Measurements from ENCODE around the gene CHRD.

The CHRD gene

DNA sequence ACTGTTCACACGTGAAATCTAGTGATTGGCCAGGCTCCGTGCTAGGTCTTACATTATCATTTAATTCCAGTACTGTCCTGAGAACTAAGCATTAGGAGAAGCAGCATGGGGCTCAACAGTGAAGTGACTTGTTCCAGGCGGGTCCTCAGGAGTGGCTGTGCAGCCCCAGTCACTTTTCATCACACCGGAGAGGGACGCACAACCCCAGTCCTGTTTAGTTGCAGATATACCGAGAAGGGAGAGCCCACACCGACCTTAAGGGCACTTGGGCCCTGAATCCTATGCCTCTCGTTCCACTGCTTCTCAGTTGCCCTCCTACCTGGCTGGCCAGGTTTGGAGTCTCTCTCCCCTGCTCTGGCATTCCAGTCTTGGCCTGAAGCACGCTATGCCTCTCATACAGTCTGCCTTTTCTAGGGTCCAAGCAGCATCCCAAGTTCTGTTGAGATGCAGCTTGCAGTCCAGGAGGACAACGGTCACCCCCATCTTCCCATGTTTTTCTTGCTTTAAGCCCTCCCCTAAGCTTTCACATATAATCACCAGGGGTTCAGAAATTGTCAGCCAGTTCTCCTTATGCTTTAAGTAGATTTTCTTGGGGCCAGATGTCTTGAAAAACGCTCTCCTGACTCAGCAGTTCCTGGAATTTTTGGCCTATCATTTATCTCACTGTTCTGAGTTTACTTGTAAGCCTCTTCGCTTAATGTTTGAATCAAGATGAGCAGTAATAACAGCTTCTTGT lies 32.4 kb upstream of the CHRD start:
- FAIRE-seq = no peak

DNA sequence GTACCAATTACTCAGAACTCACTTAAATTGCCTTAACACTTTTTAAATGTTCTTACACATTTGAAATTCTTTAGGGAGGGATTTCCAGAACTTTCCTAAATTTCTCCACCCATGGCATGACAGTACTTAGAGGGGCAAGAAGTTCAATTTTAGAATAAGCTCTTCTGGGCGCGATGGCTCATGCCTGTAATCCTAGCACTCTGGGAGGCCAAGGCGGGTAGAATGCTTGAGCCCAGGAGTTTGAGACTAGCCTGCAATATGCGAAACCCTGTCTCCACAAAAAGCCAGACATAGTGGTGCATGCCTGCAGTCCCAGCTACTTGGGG lies 31.8 kb upstream of the CHRD start:
- FAIRE-seq = no peak

DNA sequence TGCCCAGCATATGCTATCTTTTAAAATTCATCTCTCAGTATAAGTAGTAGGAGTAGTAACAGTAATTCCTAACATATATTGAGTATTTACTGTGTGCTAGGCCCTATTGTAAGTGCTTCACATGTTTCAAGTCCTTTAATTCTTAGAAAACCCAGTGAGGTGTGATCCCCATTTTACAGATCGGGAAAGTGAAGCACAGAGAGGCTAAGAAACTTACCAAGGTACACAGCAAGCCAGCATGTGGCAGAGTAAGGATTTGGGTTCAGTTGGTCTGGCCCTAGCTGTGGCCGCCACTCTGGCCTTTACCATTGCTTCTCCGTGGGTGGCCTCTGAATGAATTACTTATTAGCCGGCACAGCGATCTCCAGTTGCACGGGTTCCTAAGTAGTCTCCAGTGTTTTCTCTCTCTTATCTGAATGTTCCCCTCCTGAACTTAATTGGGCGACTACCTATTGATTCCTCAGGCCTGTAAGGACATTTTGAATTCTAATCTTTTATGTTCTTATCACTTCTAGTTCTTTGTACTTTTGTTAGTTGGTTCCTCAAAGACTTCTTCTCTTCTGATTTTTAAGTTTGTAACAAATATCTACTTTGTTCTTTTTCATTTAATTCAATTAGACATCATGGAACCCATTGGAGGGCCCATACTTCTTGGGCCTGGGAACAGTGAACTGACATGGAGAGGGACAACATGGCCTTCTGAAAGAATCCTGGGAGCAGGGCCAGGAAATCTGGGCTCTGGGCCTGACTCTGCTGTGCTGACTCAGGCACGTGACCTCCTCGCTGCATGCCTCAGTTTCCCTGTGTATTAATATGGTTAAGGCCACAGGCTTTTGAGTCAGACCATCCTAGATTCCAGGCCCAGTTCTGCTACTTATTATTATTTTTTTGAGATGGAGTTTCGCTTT lies 30.0 kb upstream of the CHRD start:
- FAIRE-seq = no peak

DNA sequence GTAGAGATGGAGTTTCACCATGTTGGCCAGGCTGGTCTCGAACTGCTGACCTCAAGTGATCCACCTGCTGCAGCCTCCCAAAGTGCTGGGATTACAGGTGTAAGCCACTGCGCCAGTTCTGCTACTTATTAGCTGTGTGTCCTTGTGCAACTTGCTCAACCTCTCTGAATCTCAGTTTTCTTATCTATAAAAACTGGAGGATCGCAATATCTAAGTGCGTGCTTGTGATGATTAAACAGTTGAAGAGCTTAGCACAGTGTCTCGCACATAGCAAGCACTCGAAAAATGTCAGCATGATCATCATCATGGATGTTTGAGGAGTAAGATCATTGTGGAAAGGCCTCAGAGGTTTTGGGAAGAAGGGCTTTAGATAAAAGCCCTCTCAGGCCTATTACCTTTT lies 29.2 kb upstream of the CHRD start:
- no peak for FAIRE-seq

DNA sequence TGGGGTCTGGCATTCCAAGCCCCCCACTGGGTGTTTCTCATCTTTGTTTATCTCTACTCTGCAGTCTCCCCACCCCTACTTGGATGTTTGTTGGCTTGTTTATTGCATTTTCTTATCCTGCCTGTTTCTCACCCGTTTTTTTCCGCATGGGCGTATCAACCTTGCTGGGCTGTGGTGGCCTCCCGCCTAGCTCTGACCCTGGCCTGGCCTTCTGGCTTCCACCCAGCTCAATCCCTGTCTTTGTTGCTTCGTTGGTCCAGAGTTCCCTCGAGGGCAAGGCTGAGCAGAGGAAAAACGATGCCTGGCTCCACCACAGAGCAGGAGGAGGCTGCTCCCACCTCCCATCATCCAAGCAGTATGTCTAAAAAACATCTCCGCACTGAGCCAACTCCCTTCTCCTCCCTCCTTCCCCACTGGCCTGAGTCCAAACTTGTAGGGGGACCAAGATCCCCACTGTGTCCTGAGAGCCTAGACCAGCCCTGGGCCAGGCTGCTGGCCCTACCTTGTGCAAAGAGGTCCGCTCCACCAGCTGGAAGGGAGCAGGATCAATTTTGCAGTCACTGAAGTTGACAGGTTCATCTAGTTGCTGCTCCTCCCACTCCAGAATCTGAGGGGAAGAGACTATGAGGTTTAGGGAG lies 28.2 kb upstream of the CHRD start:
- FAIRE-seq = no peak

DNA sequence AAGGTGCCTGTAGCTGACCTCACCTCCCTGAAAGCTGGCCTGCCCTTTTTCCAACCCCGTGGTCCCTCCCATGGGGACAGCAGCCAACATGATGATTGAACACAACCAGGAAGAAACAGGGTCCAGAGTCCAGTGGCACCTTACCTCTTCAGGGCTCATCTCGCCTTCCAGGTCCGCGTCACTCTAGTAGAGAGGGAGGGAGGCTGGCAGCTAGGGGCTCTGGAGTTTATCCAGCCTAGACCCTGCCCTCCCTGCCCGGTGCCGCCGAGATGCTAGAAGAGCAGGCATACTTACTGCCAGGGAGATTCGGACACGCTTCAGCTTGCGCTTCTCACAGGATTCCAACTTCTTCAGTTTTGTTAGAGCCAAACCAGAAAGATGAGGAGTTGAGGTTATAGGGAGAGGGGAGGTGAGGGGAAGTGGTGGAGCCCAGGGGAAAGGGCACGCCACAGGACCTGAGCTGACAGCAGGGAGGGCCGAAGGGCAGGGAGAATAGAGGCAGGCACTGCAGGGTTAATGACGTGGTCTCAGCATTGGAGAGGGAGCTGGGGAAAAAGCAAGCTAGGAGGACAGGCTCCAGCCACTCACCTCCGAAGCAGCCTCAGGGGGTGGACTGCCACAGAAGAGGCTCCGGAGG lies 27.6 kb upstream of the CHRD start:
- FAIRE-seq = no peak

DNA sequence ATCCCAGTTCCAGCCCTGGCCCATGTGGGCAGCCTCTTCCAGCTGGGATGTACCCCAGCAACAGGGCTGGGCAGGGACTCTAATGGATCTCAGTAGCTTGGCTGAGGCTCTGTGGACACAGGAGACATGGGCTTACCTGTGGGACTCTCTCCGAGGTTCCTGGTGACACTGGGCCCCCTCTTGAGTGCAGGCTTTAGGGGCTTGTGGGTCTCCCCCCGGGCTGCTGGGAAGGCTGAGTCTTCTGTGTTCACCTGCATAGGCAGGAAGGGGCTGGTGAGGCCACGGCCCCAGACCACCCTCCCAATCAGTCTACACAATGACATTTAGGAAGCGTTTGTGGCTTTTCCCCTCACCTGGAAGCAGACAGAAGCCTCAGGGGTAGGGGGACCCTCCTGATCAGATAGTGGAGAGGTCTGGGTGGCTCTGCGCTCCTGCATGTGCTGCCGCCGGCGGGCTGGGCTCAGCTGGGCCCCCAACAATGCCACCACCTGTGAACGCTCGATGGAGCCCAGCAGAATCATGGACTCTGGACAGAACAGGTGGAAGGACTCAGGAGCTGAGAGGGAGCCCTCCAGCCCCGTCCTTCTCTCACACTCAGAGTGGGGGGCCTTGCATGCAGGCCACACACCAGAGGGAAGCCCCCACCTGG lies 26.8 kb upstream of the CHRD start:
- FAIRE-seq = no peak

DNA sequence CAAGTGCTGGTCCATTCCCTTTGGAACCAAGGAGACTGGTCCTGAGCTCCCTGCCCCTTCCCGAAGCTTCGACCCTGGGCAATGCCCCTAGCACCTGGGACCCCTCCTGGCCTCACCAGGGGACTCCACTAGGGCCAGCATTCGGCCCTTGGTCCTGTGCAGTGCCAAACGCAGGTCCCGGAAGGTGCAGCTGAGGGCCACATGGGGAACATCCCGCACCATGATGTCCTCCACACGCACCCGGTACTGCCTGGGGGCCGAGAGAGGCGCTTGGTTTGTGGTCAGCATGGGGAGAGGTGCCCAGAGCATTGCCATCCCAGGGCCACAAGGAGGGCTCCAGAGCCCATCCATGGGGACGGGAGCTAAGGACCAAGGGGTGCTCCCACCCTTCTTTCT lies 26.3 kb upstream of the CHRD start:
- no peak for FAIRE-seq

DNA sequence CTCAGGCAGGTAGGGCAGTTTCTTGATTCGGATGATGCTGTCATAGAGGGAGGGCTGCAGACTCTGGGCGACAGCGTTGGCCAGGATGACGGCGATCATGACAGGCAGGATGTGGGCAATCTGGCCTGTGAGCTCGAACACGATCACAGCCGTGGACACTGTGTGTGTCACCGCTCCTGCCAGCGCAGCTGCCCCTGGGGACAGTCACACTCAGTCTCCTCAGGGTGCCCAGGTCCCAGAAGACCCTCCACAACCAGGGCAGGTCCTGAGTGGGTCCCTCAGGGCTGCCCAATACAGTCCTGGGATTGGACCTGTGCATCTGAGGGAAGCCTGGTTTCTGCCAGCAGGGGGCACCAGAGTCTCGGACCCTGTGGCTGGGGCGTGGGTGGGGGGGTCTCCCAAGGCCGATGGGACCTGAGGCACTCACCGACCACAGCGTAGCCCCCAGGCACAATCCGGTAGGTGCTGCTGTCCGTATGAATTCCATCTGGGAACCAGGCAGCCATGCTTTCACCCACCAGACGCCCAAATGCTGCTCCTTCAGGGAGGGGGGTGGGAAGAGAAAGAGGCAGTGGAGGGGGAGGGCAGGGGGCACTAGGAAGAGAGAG lies 25.6 kb upstream of the CHRD start:
- FAIRE-seq = no peak

DNA sequence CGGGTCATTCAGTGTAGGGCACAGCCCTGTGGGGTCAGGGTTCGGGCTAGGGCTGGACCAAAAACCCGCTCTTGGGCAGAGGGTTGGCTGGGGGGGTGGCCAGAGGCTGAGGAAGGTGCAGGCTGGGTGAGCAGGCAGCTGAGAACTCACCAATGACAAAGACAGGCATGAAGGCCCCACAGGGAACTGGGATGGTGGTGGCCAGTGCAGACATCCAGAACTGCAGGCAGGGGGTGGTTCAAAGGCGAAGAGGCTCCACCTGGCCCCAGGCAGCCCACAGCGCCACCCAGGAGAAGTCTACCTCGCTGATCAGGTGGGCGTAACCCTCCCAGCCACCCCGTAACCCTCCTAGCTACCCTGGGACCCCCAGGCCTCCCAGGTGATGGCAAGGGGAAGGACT lies 25.1 kb upstream of the CHRD start:
- FAIRE-seq = no peak

DNA sequence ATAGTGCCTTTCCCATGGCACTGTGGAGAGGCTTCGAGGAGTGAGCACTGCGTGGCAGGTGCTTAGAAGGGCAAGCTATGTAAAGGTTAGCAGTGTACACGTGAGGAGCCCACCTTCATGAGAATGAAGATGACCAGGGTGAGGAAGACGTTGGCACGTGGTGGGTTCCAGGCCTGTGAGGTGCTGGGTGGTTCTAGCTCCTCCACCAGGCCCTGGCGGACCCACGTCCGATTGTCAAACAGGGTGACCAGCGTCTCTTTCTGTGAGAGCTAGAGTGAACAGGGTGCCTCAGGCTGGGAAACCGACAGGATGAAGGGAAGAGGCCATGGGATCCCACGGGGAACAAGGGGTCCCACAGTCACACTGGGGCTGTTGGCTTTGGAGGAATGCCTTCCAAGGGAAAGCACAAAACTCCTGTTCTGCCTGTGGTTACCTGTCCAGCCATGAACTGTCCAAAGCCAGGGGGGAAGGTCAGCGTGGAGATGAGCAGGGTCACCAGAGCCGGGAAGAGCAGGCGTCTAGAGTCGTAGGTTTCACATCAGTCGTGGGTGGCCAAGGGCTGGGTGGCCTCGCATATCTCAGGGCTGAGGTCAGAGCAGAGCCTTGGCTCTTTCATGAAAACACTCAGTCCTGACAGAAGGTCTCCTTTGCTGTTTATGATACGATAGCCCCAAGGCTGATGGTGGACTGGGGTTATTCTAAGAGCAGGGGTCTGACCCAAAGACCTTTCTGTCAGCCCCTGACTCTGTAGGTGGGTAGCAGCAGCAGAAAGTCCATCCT lies 24.4 kb upstream of the CHRD start:
- FAIRE-seq = no peak

DNA sequence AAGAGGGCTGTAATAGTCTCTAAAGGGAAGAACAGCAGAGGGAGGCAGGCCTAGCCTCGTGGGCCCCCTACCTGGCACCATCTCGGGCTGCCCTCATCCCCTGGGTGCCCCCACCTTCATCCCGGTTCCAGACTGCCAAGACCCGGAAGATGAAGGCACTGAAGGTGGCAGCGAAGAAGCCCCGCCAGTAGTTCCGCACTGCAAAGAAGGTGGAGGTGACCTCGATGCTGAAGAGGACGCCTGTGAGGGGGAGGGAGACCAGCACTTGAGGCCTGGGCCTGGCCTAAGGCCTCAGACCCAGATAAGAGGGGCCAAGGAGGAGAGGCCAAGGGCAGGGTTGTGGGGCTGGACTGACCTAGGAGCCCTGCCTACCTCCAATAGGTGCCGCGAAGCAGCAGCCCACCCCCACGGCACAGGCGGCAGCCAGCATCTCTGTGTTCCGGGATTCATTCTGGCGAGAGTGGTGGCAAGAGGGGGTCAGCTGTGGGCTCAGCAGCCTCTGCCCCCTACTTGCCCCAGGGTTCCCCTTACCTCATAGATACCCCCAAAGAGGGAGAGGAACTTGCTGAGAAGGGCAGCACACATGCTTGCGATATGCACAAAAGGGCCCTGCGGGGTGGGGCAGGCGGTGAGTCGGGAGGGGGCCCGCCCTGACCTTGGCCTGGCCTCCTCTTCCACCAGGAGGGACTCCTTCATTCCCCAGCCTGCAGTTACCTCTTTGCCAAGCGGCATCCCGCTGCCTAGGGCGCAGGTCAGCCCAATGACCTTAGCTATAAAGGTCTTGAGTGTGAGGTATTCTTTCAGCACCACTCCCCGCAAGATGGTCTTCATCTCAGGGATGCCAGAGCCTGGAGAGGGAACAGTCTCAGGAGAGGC lies 22.4 kb upstream of the CHRD start:
- FAIRE-seq = no peak

DNA sequence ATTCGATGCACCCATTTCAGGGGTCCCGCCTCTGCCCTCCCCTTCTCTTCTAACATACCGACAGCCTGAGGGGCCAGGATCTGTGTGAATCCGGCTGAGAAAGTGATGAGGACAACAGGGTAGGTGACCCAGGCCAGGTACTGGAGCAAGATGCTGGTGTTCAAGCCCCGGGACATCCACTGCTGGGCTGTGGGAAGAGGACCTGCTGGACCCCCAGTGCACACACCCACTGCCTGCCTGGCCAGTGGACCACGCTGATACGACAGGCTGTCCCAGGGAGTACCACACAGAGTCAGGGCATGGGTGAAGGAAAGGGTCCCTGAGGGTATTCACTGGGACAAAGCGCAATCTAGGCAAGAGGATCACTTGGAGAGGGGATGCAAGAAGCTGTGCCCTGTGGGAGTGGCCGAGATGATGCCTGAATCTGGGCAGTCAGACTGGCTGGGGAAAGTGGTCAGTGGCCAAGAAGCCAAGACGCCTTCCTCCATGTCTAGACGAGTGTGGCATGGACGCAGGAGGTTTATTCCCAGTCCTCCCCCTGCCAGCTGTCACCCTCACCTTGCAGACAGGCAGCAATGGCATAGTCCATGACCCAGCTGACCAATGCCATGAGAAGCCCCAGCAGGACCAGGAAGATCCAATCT lies 21.6 kb upstream of the CHRD start:
- no peak for FAIRE-seq

DNA sequence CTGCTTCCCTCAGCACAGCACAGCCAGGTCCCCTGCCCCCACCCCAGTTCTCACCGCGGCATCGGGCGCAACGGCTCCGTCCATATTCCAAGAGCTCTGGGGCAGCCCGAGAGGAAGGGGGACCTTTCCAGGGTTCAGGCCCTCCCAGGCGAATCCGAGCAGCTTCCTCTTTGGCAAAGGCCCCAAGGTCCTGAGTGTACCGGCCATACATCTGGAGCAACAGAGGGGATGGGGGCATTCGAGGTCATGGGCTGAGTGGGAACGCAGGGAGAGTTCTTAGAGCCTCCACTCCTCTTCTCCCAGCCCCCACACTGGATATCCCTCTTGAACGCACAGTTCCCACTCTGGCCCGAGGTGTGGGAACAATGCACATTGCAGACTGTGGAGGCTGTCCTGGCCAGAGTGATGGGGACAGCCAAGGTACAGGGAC lies 20.9 kb upstream of the CHRD start:
- FAIRE-seq = no peak

DNA sequence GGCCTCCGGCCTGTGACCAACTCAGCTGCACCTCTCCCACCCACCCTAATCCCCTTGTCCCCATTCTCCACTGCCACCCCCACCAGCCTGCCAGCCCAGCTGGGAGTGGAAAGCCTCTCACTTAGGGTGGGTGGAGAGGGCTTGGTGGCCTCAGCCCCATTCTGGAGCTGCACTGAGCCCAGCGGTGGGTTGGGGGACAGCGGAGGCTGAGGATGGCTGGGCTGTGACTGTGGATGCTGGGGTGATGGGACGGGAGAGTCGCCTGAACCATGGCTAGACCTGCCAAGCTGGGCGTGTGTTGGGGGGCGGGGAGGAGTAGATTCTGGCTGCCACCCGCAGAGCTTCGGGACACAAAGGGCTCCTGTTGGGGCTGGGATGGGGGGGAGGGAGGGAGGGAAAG lies 20.2 kb upstream of the CHRD start:
- FAIRE-seq = no peak

DNA sequence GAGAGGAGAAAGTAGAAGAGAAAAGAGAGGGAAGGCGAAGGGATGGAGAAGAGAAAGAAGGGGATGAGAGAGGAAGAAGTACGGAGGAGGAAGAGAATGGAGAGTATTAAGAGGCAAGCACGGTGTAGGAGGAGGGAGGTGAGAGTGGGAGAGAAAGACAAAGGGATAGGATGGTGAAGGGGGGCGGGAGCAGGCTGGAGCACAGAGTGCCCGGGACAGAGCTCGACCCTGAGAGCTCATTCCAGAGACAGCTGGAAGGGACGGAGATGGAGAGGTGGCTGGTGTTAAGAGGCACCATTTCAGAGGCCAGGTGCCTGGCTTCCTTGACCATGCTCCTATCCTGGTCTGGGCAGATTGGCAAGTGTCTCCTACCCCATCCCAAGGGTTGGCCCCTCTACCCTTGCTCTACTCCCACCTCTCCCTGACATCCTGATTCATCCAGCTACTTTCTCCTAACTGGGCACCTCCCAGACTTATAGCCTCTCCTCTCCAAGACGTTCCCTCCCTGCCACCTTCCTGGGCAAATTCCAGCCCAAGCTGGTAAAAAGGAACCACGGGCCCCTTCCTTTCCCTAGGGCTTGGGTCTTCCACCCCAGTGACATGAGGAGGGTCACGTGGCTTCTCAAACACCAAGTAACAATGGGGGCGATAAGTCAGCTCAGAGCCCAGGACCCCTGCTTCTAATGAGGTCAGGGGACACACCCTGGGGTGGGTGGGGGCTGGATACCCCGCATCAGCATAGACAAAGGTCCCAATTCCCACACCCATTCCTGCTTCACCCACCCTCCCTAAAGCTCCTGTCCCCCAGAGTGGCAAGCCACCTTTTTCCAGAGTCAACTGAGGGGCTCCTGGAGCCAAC lies 19.6 kb upstream of the CHRD start:
- FAIRE-seq = no peak

DNA sequence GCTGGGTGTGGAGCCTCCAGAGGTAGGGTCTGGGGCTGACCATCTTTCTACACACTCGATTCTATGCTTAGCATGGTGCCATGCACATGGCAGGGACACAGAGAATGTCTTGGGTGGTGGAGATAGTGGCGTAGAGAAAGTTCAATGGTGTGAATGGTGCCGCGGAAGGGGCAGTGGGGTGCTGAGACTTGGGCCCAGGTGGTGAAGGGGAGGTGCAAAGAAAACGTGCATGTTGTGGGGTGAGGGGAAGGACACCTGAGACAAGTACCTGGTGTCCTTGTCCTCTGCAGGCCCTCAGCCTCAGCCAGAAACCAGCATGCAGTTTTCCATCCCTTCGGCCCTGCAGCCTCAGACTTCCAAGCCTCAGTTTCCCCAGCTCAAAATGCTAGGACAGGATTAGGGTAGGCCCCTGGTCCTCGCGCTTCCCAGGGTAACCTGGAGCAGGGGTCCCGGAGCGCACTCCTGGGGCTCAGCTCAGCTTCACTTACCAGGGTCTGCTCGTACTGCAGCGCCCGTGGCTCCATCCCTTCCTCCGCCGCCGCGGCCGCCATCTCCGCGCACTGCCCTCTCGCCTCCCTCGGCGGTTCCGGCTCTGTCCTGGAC lies 18.8 kb upstream of the CHRD start:
- no peak for FAIRE-seq

DNA sequence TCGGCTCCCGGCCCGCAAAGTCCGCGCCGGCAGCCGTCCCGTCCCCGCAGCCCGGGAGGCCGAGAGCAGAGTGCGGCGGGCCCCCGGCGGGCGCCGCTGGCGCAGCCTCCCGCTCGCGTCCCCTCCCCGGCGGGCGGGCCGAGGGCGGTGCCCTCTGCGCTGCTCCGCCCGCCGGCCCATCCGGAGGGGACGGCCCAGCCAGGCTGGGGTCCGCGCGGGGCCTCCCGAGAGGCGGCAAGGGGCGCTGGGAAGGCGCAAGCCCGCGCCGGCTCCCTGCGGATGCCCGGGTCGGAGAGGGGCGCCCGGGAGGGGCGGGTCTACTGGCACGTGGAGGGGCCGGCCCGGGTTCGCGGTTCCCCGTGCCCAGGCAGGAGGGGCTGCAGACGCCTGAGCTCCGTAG lies 18.3 kb upstream of the CHRD start, which contains the start of the genes CLCN2 and POLR2H:
TSS of gene CLCN2 (minus strand) at position 74 of the 400 bp plus-strand sequence. CDS start 126 bp downstream, outside the sequence.
TSS of gene POLR2H (plus strand) at position 179 of the 400 bp plus-strand sequence. CDS start 1,783 bp downstream, outside the sequence.
- FAIRE-seq = no peak
